Natural killer cell treated with Interleukin-12 subunit alpha and Interleukin-12 subunit beta and Interleukin-15 and Interleukin-18, amount 100 ng/mL, for 72 hours (primary cell): ENCODE data around the gene TSPAN9. TPM values are rescaled to one million over a fixed set of nuclear protein-coding genes. Genes with fewer than 3 reads are reported as not detected.

Experiments
- ATAC-seq, 2 donors: fragments of 150-1000 bp; cut with Tn5 transposase in 1 of 2; sonication (Bioruptor Pico), chemical (Tn5 transposase) in 1 of 2; 2 replicates each; pipeline ENCODE4 v1.10.0; 2021
- DNase-seq: peaks from one replicate; pipeline ENCODE4 v3.0.0; 2022; ENCODE audit warnings: low spot score
- H3K27ac Mint-ChIP-seq, 2 donors: 1 replicate in 1 of 2; 2 replicates in 1 of 2; pipeline ENCODE4 v1.8.0; 2022; ENCODE audit warnings: mixed read lengths in 2 of 2, mild to moderate bottlenecking in 1 of 2, moderate library complexity in 1 of 2
- H3K27me3 Mint-ChIP-seq, 2 donors: 1 replicate in 1 of 2; 2 replicates in 1 of 2; pipeline ENCODE4 v1.8.0; 2022; ENCODE audit warnings: mixed read lengths in 2 of 2
- H3K36me3 Mint-ChIP-seq: one replicate; pipeline ENCODE4 v1.8.0; 2022; ENCODE audit warnings: mixed read lengths
- H3K4me1 Mint-ChIP-seq, 2 donors: 1 replicate in 1 of 2; 2 replicates in 1 of 2; pipeline ENCODE4 v1.8.0; 2022; ENCODE audit warnings: low read depth in 2 of 2, mixed read lengths in 2 of 2, mild to moderate bottlenecking in 1 of 2
- H3K4me3 Mint-ChIP-seq: one replicate; pipeline ENCODE4 v1.8.0; 2022; ENCODE audit warnings: mixed read lengths
- H3K9me3 Mint-ChIP-seq: 2 replicates; pipeline ENCODE4 v1.8.0; 2022; ENCODE audit warnings: mixed read lengths
- total RNA-seq, 2 donors: library from RNA; stranded (reverse); gene quantifications; one replicate each; pipeline ENCODE4 v1.2.3, GENCODE V29; 2022

The TSPAN9 gene
- total RNA-seq, 2 donors from 2014 or later: 0.10 TPM; not detected in 1

DNA sequence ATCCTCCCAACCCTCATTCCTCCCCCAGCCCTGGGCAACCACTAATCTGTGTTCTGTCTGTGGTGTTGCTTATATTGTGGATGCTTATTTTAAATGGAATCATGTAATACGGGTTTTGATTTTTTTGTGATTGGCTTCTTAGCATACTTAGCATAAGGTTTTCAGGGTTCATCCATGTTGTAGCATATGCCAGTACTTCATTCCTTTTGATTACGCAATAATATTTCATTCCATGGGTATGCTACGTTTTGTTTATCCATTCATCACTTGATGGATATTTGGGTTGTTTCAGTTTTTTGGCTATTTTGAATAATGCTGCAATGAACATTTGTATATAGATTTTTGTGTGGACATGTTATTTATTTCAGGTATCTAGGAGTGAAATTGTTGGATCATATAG is 82.9 kb downstream of the TSPAN9 start:
- ATAC-seq: no peak
- Mint-ChIP-seq H3K27me3 (peaks cover 2 to 24% of the 10 kb centered on the region in 2 donors), H3K36me3 (no peaks in the 10 kb centered on the region), H3K9me3 (no peaks in the 10 kb centered on the region), H3K27ac (no peak overlapping the region), H3K4me1 (no peaks in the 10 kb centered on the region), H3K4me3 (no peak overlapping the region)
- no peak for DNase-seq

DNA sequence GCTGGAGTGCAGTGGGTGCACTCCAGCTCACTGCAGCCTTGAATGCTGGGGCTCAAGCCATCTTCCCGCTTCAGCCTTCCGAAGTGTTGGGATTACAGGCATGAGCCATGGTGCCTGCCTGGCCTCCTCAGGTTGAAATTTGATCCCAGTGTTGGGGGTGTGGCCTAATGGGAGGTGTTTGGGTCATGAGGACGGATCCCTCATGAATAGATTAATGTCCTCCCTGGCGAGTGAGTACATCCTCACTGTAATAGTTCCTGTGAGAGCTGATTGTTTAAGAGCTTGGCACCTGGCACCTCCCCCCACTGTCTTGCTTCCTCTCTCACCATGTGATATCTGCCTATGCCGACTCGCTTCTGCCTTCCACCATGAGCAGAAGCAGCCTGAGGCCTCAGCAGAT is 84.7 kb downstream of the TSPAN9 start:
- H3K4me1 Mint-ChIP-seq: no peaks in the 10 kb centered on the region
- H3K27me3 Mint-ChIP-seq: peaks cover 2 to 23% of the 10 kb centered on the region in 2 donors
- ATAC-seq (no peak), DNase-seq (no peak)
- no peak overlapping the region for H3K27ac Mint-ChIP-seq
- no peaks in the 10 kb centered on the region for H3K36me3 Mint-ChIP-seq
- H3K4me3 Mint-ChIP-seq: no peak overlapping the region
- H3K9me3 Mint-ChIP-seq: no peaks in the 10 kb centered on the region

DNA sequence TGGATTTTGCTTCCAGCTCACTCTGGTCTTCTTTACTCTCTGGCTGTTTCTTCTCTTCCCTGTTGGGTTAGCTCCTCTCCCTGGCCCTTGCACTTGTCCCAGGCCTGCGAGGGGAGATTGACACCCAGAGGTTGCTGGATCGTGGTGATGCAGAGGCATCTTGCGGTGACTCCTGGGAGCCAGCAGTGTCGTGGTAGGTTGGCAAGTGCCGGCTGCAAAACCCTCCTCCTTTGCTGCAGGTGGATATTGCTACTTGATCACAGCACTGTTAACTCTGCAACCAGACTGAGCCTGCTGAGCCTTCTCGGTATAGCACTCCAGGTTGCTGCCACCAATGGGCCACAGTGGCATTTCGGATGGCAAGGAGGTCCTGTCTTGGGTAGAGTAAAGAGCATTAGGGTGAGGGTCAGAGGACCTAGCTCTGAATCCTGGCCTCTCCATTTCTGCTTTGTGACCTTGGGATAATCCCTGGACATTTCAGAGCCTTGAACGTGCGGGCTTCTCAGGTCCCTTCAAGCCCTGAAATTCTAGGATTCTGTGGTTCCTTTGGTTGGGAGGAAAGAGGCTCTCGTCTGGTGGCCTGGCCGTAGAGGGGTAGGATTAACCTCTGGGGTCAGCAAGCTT is 87.4 kb downstream of the TSPAN9 start:
- ATAC-seq (no peak), DNase-seq (no peak)
- Mint-ChIP-seq H3K4me3 (no peak overlapping the region), H3K27me3 (peaks cover 8 to 31% of the 10 kb centered on the region in 2 donors), H3K27ac (no peak overlapping the region), H3K36me3 (no peaks in the 10 kb centered on the region), H3K9me3 (no peaks in the 10 kb centered on the region), H3K4me1 (peaks cover 0 to 2% of the 10 kb centered on the region in 2 donors)

DNA sequence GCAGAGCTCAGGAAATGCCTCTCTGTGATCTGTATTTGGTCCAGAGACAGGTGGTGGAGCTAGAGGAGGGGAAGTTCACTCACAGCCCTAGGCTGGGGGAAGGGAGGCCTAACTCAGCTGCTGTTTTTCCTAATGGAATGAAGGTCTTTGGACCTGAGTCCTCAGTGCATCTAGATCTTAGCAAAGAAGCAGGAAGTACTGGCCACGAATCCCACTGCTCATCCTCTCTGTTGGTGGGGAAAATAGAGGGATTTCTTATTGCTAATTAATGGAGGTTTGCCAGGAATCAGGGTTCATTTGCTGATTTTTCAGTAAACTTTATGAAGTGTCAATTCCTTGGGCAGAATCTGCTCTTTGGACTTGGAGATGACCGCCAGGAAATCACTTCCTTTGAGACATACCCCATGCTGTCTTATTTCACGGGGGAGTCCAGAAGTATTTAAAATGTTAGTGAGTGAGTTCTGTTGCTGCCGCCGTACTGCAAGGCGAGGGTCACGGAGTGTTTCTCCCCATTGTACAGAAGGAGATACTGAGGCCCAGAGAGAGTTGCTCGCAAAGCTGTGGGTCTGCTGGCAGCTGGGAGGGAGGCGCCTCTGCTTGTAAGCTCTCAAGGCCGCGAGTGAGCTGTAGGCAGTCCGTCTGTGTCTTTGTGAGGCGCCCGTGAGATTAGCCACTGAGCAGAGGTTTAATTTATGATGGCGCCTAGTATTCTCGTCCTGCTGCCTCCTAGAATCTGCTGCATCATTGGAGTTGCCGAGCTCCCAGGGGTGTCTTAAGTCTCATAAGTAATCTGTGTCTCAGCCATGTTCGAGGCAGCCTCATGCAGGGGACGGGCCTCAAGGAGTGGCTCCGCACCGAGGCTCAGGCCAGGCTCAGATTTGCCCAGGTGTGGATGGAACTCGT is 88.2 kb downstream of the TSPAN9 start:
- H3K36me3 Mint-ChIP-seq: no peaks in the 10 kb centered on the region
- DNase-seq: no peak
- H3K27me3 Mint-ChIP-seq: peaks cover 9 to 33% of the 10 kb centered on the region in 2 donors
- H3K4me1 Mint-ChIP-seq: peaks cover 0 to 2% of the 10 kb centered on the region in 2 donors
- no peak overlapping the region for H3K4me3 Mint-ChIP-seq
- H3K27ac Mint-ChIP-seq: no peak overlapping the region
- ATAC-seq: no peak
- no peaks in the 10 kb centered on the region for H3K9me3 Mint-ChIP-seq

DNA sequence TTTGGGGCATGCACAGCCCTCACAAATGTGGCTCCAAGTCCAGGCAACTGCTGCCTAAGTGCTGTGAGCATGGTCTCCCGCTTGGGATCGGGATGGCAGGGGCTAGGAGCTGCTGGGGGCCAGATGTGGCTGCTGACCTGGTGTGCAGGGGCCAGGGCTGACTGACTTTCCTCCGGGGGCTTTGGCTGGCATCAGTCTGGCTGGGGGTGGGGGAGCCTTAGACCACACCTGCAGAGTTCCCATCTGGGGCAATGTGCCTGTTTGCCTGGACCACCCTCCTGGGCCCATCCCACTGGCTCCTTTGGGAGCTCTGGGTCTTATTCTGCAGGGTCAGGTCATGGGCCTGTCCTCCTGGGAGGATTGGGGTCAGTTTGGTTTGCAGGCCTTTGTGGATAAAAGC is 90.5 kb downstream of the TSPAN9 start:
- no peak overlapping the region for H3K4me3 Mint-ChIP-seq
- H3K36me3 Mint-ChIP-seq: no peaks in the 10 kb centered on the region
- H3K27me3 Mint-ChIP-seq: peaks cover 14 to 36% of the 10 kb centered on the region in 2 donors
- DNase-seq (no peak), ATAC-seq (peak in 1 of 2 donors; percentile 43)
- H3K27ac Mint-ChIP-seq: no peak overlapping the region
- peaks cover 0 to 2% of the 10 kb centered on the region in 2 donors for H3K4me1 Mint-ChIP-seq
- H3K9me3 Mint-ChIP-seq: no peaks in the 10 kb centered on the region

DNA sequence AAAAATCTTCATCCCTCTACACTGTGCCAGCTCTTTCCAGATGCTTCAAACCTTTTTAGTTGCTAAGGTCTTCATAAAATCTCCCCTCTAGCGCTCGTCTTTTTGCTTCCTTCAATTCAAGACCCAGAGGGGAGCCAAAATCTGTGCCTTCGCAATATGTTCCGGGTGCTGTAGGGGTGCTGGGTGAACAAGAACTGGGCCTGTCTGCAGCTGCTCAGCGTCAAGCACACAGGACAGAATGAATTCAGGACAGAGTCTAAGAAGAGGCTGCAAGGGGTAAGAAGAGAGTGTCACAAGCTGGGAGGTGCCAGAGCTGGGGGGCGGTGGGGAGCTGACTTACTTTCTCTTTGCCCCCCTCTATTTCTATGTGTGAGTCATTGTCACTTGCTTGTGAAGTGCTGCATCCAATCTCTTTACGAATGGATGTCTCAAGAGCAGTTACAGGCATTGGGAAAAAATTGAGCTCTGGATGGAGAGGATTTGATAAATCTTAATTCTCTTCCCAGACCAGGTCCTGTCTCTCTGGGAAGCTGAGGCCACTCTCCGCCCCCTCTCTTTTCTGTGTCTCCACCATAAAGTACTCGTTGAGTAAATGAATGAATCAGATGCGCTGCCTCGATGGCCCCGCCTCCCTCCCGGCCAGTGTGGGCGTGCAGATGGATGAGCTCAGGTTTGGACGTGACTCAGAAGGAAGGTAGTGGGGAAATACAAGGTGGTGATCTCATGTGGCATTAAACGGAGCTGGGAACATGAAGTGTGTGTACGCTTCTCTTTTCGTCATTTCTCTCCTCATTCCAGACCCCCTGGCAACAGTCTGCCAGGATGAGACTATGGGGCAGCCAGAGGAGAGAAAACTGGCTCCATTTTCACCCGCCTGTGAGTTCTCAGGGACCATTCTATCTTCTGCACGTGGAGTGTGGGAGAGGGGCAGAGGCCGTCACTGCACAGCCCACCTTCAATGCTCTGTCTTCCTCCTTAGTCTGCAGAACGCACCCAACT is 91.3 kb downstream of the TSPAN9 start:
- Mint-ChIP-seq H3K4me1 (peaks cover 0 to 2% of the 10 kb centered on the region in 2 donors), H3K4me3 (no peak overlapping the region), H3K9me3 (no peaks in the 10 kb centered on the region), H3K36me3 (no peaks in the 10 kb centered on the region), H3K27ac (no peak overlapping the region), H3K27me3 (peaks cover 14 to 34% of the 10 kb centered on the region in 2 donors)
- ATAC-seq (no peak), DNase-seq (no peak)

DNA sequence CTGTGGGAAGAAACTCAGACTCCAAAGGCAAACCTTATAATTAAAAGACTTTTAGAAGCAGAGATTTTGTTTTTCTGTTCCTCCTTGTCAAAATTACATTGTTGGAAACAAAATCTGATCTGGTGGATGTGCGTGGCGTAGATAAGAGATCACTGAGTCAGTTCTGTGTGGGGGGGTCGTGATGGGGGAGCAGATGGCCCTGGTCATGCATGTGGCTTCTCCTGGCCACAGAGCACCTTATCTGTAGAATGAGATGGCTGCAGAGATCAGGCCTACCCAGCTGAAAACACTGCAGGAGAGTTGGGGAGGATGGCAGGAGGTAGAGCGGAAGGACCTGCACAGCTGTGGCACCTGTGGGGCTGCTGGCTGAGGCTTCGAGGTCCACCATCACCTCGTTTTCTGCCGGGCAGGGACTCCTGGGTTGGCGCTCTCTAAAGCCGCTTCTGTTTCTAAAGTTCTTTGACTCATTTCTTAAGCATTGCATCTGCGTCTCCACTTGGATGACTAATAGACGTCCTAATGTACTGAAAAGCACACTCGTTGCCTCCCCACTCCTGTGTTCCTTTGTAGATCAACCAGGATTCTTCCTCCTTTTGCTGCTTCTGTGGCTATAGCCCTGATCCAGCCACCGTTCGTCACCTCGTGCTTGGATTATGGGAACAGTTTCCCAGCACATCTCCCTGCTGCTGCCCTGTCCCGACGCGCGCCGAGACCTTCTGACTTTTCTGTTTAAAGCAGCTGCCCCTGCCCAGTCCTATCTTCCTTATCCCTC is 93.4 kb downstream of the TSPAN9 start:
- no peaks in the 10 kb centered on the region for H3K9me3 Mint-ChIP-seq
- H3K4me3 Mint-ChIP-seq: no peak overlapping the region
- H3K4me1 Mint-ChIP-seq: peaks cover 0 to 2% of the 10 kb centered on the region in 2 donors
- H3K27ac Mint-ChIP-seq: no peak overlapping the region
- no peaks in the 10 kb centered on the region for H3K36me3 Mint-ChIP-seq
- DNase-seq: no peak
- no peak for ATAC-seq
- peaks cover 21 to 33% of the 10 kb centered on the region in 2 donors for H3K27me3 Mint-ChIP-seq

DNA sequence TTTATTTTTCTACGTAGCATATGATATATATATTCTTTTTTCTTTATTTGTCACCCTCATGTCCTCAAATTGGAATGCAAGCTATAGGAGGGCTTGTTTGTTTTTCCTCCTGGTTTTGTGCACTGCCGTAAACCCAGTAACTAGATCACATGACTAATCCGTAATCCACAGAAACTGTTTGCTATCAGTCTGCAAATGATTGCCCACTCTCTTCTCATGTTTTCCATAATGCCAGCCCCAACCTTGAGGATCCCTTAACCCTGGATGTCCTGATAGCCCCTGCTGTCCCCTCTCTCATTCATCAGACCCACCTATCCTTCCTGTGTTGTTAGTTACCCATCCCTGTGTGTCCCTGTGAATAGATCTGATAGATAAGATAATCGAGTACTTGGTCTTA is 94.0 kb downstream of the TSPAN9 start:
- H3K27ac Mint-ChIP-seq: no peak overlapping the region
- no peaks in the 10 kb centered on the region for H3K36me3 Mint-ChIP-seq
- no peak overlapping the region for H3K4me3 Mint-ChIP-seq
- H3K27me3 Mint-ChIP-seq: peaks cover 21 to 33% of the 10 kb centered on the region in 2 donors
- no peak for ATAC-seq
- H3K4me1 Mint-ChIP-seq: peaks cover 0 to 2% of the 10 kb centered on the region in 2 donors
- H3K9me3 Mint-ChIP-seq: no peaks in the 10 kb centered on the region
- DNase-seq: no peak

DNA sequence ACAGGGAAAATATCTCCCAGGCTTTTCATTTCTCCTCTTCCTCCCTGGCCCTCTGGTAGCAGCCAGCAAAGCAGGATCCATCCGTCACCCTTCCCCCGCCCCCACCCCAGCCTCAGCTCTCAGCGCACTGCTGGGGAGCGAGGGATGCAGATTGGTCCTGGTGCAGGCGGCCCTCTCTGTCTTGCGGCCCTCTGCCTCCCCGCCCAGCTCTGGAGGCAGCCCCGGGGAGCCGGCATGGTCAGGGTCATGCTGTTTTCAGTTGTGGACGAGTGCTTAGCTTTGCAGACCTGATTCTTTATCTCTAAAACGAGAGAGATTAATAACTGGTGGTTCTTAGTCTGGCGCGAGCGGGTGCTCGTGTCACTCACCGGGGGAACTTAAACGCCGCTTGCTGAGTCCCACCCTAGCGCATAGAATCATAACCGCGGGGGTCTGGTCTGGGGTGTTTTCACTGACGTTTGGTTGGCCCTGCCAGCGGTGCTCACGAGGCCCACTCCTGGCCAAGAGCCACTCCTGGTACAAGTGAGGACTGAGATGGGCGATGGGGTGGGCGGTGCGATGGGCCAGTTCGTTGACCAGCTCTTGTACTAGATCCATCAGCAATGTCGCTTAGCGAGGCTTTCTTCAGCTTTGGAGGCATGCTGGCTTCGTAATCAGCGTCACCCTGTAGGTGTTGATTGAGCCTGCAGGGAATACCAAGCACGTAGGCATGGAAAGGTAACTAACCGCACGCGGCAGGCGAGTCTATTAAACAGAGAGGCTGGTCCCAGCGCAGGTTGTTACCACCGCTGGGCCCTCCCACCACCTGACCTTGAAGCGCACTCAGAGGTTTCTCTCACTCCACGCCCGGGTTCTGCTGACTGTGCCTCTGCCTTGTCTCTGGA is 95.2 kb downstream of the TSPAN9 start:
- no peak overlapping the region for H3K27ac Mint-ChIP-seq
- no peaks in the 10 kb centered on the region for H3K9me3 Mint-ChIP-seq
- peaks cover 19 to 33% of the 10 kb centered on the region in 2 donors for H3K27me3 Mint-ChIP-seq
- no peaks in the 10 kb centered on the region for H3K36me3 Mint-ChIP-seq
- DNase-seq (no peak), ATAC-seq (no peak)
- peaks cover 0 to 2% of the 10 kb centered on the region in 2 donors for H3K4me1 Mint-ChIP-seq
- H3K4me3 Mint-ChIP-seq: no peak overlapping the region

DNA sequence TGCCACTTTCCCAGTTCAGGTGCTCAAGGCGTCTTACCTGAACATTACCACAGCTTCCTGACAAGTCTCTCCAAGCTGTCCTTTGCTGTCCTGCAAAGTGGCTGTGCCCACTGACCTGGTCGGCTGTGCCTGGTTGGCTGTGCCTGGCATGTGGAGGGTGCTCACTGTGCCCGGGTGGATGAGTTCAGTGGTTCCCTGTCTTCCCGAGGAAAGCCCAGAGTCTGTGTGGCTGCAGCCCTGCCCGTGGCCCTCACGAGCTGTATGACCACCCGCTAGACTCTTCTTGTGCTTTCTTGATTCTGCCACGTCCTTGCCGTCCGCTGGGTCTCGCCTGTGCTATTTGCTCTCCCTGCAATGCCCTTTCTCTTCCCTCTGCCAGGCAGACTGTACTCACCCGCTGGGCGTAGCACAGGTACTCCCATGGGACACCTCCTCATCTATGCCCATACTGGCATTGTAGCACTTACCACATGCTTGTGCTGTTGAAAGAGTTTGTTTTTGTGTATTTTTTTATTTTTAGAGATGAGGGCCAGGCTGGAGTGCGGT is 95.9 kb downstream of the TSPAN9 start:
- no peaks in the 10 kb centered on the region for H3K36me3 Mint-ChIP-seq
- no peak overlapping the region for H3K27ac Mint-ChIP-seq
- DNase-seq (no peak), ATAC-seq (no peak)
- H3K4me3 Mint-ChIP-seq: no peak overlapping the region
- peaks cover 0 to 2% of the 10 kb centered on the region in 2 donors for H3K4me1 Mint-ChIP-seq
- H3K9me3 Mint-ChIP-seq: no peaks in the 10 kb centered on the region
- peaks cover 18 to 31% of the 10 kb centered on the region in 2 donors for H3K27me3 Mint-ChIP-seq

DNA sequence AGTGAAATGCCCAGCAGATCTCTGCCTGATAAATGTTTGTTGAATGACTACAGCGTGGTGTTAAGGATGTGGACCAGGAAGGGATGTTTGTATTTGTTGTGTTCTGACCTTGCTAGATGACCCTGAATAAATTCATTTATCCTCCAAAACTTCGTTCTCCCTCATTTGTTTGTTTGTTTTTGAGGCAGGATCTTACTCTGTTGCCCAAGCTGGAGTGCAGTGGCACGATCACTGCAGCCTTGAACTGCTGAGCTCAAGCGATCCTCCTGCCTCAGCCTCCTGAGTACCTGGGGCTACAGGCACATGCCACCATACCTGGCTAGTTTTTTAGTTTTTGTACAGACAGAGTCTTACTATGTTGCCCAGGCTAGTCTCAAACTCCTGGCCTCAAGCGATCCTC is 96.7 kb downstream of the TSPAN9 start:
- no peak overlapping the region for H3K27ac Mint-ChIP-seq
- peaks cover 0 to 2% of the 10 kb centered on the region in 2 donors for H3K4me1 Mint-ChIP-seq
- H3K9me3 Mint-ChIP-seq: no peaks in the 10 kb centered on the region
- DNase-seq: no peak
- no peaks in the 10 kb centered on the region for H3K36me3 Mint-ChIP-seq
- no peak for ATAC-seq
- H3K4me3 Mint-ChIP-seq: no peak overlapping the region
- peaks cover 20 to 29% of the 10 kb centered on the region in 2 donors for H3K27me3 Mint-ChIP-seq

DNA sequence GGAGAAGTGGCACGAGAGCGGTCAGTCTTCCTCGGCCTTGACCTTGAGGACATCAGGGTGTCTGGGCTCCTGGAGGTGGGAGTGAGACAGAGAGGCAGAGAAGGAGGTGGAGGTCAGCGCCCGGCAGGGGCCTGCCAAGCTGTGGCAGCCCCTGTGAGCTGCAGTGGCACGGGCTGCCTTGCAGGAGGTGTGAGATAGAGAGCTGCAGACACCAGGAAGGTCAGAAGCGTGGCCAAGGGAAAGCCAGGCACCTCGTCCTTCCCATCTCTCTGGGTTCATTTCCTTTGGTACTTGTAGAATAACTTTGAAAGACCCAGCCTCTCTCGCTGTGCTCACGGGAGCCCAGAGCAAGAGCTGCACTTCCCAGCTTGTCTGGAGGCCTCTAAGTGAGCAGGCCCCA is 98.1 kb downstream of the TSPAN9 start:
- no peaks in the 10 kb centered on the region for H3K4me1 Mint-ChIP-seq
- H3K9me3 Mint-ChIP-seq: no peaks in the 10 kb centered on the region
- H3K27me3 Mint-ChIP-seq: peaks cover 18 to 25% of the 10 kb centered on the region in 2 donors
- no peaks in the 10 kb centered on the region for H3K36me3 Mint-ChIP-seq
- DNase-seq: no peak
- ATAC-seq: no peak
- H3K4me3 Mint-ChIP-seq: no peak overlapping the region
- no peak overlapping the region for H3K27ac Mint-ChIP-seq
